WI38 (cell line): Measurements from ENCODE around the gene ZNF441.

Experiments
- H3K4me3 ChIP-seq: 2 replicates; pipeline ENCODE4 v1.5.1; 2011; ENCODE audit warnings: low read depth, mild to moderate bottlenecking, control low read depth, low read length
- TF ChIP-seq, protein P1 (sequence below): IDR thresholded peaks from 2 replicates; pipeline ENCODE4 v1.5.1; 2012; ENCODE audit warnings: low read depth, mild to moderate bottlenecking, control low read depth, low read length

The ZNF441 gene

DNA sequence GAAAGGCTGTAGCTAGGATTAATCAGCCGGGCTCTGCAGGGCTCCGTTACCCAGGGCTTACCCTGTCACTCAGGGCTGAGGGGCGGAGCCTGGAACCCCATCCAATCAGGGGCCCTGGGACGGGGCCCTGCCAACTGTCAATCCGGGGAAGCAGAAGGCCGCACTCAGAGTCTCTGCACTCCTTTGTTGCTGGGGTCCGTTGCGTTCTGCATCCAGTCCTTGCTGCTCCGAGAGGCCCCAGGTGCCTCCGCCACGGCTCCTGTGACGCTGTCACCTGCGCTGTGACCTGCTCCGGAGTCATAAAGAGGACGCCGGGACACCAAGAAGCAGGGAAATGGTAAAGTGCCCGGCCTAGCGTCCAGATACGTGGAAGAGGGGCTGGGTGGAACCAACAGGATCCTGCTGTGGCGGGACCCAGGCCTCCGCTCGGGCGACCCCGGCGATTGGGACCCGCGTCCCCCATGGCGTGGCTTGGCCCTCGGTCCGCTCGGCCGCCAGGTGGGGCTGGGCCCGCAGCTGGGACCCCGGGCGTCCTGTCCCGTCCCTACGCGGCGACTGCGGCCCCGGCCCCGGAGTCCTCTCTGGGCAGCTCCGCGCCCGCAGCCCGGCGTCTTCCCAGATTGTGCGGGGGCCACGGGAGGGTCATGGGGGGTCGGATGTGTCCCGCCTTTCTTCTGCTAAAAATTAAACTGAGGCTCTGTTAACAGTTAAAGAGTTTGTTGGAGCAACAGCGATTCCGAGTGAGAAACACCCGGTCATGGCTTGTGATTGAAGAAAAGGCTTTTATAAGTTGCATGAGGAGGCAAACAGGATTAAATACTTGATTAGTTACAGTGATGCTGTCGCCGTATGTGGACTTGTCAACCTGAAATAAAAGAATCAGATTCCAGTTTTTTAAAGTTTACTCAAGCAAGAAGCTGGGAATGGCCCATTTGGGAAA, 31.9 kb downstream of the ZNF441 start, which contains the start of gene ZNF491:
Gene ZNF491 (plus strand): TSS at position 133 of the 940 bp plus-strand sequence. CDS start 7,431 bp downstream, outside the sequence.
- peak within 1 kb of the TSS; percentile 74 for H3K4me3 ChIP-seq
- TF ChIP-seq, protein P1, sequence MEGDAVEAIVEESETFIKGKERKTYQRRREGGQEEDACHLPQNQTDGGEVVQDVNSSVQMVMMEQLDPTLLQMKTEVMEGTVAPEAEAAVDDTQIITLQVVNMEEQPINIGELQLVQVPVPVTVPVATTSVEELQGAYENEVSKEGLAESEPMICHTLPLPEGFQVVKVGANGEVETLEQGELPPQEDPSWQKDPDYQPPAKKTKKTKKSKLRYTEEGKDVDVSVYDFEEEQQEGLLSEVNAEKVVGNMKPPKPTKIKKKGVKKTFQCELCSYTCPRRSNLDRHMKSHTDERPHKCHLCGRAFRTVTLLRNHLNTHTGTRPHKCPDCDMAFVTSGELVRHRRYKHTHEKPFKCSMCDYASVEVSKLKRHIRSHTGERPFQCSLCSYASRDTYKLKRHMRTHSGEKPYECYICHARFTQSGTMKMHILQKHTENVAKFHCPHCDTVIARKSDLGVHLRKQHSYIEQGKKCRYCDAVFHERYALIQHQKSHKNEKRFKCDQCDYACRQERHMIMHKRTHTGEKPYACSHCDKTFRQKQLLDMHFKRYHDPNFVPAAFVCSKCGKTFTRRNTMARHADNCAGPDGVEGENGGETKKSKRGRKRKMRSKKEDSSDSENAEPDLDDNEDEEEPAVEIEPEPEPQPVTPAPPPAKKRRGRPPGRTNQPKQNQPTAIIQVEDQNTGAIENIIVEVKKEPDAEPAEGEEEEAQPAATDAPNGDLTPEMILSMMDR, result no peak

DNA sequence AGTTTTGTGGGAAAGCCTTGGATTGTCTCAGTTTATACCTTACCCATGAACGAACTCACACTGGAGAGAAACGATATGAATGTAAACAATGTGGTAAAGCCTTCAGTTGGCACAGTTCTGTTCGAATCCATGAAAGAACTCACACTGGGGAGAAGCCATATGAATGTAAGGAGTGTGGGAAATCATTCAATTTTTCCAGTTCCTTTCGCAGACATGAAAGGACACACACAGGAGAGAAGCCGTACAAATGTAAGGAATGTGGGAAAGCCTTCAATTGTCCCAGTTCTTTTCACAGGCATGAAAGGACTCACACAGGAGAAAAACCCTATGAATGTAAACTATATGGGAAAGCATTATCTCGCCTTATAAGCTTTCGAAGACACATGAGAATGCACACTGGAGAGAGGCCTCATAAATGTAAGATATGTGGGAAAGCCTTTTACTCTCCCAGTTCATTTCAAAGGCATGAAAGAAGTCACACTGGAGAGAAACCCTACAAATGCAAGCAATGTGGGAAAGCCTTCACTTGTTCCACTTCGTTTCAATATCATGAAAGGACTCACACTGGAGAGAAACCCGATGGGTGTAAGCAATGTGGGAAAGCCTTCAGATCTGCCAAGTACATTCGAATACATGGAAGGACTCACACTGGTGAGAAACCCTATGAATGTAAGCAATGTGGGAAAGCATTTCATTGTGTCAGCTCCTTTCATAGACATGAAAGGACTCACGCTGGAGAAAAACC, 39.7 kb downstream of the ZNF441 start:
- TF ChIP-seq, protein P1, result no peak
- no peak overlapping the region for H3K4me3 ChIP-seq

DNA sequence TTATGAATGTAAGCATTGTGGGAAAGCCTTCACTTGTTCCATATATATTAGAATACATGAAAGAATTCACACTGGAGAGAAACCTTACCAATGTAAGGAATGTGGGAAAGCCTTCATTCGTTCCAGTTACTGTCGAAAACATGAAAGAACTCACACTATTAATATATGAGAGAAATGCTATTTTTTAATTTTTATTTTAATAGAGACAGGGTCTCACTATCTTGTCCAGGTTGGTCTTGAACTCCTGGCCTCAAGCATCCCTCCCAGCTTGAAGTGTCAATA, 40.2 kb downstream of the ZNF441 start:
- no peak overlapping the region for H3K4me3 ChIP-seq
- TF ChIP-seq, protein P1, result no peak

DNA sequence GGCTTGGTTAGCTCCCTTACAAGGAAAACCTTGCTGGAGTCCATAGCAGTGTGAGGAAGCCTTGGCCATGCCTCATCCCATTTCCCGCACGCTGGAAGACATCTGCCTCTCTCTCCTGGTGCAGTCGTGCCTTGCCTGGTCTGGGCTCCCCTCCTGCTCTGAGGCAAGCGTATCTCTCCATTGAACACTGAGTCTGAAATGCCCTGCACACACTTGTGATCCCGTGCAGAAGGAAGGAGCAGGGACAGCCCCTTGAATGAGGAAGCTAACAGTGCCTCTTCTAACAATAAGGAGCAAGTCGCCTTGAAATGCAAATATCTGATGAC, 46.9 kb downstream of the ZNF441 start:
- TF ChIP-seq, protein P1, result no peak
- H3K4me3 ChIP-seq, result peak overlapping the region; percentile 86

DNA sequence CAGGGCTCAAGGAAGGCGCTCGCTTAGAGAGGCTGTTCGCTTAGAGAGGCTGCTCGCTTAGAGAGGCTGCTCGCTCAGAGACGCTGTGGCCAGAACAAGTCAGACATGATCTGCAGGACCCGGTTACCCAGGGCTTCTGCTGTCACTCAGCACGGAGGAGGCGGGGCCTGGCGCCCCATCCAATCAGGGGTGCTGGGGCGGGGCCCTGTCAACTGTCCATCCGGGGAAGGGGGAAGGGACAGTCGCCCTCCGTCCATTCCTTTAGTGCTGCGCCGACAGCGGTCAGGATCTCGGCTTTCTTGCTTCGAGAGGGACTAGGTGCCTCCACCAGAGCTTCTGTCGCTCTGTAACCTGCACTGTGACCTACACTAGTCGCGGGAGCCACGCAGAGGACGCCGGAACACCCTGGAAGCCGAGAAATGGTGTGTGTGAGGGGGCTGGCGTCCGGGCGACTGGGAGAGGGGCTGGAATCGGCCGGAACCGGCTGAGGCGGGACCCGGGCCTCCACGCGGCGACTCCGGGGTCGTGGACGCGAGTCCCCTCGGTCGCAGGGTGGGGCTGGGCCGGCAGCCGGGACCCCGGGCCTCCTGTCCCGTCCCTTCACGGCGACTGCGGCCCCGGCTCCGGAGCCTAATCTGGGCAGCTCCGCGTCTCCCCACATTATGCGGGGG, 47.4 kb downstream of the ZNF441 start, which contains the start of gene ZNF440:
Gene ZNF440 (plus strand): TSS at position 245 of the 671 bp plus-strand sequence. CDS start 175 bp downstream, at position 420.
- TF ChIP-seq, protein P1, result no peak
- H3K4me3 ChIP-seq, result peak within 1 kb of the TSS; percentile 86

DNA sequence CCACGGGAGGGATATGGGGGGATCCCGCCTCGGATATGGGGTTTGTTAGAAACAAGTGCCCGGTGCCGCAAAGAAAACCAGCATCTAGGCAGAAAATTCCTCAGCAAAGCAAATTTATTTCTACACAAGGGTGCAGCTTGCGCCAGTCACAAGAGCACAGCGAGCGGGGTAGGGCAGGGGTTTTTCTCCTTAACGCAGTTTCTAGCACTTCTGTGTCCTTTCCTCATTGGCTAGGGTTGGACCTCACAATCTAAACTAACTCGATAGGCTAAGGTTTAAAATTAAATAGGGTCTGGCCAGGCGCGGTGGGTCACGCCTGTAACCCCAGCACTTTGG, 47.9 kb downstream of the ZNF441 start:
- TF ChIP-seq, protein P1, result no peak
- H3K4me3 ChIP-seq, result peak overlapping the region; percentile 86
